ENCODE results near the gene TSPAN19.

GRCh38 chr12:85036234-85036707 is at the start of gene TSPAN19, which contains the start of gene LRRIQ1:
- no peak for TF ChIP-seq POLR2A (IDR thresholded peaks at IDR 0.05; ENCODE audit: low read depth, low read length)
- no peak for TF ChIP-seq POLR2AphosphoS5 (IDR thresholded peaks at IDR 0.05; ENCODE audit: low read depth, low read length)

Measured in GM12892 (cell line).